HG03571 (cell line): Measurements from ENCODE around the gene C3orf85.
"Not testable (repeated sequence)": the region's sequence is repeated elsewhere in the genome, so short reads cannot be mapped to it uniquely, and the experiment has no call there.

Experiments
- ATAC-seq: cut with Tn5 transposase; IDR thresholded peaks from one replicate; pipeline ENCODE4 v1.9.1; 2021; ENCODE audit not compliant: unreplicated experiment

The C3orf85 gene, protein sequence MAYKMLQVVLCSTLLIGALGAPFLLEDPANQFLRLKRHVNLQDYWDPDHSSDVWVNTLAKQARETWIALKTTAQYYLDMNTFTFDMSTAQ

DNA sequence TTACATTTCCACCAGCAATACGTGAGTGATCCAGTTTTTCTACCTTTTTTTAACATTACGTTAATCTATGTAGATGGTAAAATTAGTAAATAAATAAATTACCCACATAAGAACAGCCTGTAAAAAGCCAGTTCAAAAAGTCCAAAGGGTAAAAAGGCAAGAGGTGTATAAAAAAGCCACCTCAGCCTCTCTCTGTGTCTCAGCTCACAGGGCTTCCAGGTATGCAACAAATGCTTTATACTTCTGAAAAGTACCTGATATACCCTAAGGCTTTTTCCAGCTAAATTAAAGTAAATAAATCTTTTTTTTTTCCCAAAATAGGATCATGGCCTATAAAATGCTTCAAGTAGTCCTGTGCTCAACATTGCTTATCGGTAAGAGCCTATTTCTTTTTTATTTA is at the start of gene C3orf85:
Gene C3orf85 (plus strand): TSS at position 197 of the 400 bp plus-strand sequence. CDS start 129 bp downstream, at position 326.
- ATAC-seq = no peak

DNA sequence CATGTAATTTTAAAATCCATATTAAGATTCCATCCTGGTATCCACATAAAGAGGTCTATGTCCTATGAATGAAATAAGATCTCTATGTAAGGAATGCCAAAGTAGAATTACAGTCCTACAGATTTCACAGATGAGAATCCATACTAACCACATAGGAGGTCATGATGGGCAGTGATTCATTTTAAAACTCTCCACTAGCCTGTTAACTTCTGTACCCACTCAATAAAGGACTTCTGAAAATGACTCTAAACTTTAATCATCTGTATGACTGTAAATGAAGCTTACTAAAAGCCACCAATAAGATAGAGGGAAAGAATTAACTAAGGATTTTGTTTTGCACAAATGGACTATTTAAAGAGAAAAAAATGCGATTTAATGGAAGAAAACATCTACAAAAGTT is 47.3 kb upstream of the C3orf85 start:
- no peak for ATAC-seq

DNA sequence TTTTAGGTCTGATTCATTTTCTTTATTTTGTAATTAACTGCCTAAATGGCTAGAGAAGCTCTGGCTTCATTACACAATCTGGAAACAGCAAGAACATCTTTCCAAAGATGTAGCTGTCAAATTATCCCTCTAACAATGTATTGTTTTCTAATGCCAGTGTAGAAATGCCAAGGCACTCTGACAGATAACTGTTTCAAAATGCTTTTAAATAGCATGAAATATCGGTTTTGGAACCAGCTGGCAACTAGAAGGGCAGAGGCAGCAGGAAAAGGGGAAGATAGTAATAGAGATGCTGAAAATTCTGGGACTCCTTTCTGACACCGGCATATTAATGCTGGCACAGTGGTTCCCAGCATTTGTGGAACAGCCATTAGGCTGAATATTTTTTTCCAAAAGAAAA is 44.7 kb upstream of the C3orf85 start:
- ATAC-seq = no peak

DNA sequence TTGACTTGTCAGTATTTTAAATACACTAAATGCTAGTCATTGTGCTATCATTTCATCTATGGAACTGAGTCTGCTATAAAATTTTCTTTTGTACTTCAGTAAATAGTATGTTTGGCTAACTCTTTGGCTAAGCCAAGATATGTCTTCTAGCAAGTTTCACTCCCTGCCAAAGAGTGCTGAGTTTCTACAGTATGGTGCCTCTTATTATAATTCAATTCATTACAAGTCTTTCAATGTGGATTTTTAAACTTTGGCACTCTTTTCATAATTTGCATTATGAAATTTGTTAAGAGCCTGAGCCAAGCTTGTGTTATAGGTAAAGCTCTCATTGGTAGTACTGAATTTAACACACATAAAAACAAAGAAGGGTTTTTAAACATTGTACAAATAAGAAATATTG is 43.0 kb upstream of the C3orf85 start:
- no peak for ATAC-seq

DNA sequence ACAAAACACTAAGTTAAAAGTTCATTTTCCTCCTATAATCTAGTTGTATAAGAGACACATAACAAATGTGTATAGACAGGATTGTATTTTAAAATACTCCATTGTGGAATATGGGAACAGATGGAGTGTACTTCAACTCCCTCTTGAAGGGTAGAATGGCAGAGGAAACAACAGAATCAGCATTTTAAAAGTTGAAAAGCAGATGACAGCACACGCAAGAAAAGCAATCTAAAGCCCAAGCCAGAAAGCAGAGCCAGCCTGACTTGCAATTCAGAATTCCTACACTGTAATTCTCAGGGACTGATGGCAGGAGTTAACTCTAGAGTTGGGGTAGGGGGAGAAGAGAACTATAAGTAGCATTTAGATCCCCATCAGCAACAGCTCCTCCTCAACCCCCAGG is 41.4 kb upstream of the C3orf85 start:
- ATAC-seq = no peak

DNA sequence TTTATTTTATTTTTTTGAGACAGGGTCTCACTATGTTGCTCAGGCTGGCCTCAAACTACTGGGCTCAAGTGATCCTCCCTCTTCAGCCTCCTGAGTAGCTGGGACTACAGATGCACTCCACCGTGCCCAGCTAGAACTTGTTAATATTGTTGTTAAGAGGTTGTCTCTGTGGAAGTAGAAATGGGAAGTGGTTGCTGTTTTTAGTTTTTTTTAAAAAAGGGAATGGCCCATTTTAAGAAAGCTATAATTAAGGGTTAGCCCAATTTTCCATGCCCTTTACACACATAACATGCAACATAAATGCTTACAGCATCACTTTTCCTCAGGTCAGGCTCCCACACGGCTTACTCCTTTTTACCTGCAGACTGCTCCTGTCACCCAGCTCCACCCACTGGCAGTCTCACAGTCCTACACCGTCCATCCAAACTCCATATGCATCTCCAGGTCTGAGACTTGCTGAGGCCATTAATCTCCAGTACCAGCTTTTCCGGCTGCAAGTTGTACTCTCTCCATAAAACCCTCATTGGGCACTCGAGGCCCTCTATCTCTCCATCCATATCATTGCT is 38.4 kb upstream of the C3orf85 start:
- no peak for ATAC-seq

DNA sequence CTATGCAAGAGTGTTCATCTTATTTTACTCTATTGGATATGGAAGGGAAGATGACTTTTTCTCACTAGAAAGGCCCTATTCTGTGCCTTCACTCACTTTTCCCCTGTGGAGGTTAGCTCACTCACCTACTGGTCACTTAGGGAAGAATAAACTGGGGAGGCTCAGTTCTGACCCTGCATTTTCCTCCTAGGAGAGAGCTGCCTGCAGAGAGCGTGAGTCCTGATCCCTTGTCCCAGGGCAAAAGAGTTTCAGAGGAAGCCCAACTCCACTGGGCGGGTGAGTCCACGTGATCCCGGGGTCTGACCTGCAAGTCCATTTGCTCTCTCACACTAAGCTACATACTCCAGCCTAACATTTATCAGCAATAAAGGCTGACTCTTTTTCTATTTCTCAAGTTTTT is 26.9 kb upstream of the C3orf85 start:
- ATAC-seq = no peak

DNA sequence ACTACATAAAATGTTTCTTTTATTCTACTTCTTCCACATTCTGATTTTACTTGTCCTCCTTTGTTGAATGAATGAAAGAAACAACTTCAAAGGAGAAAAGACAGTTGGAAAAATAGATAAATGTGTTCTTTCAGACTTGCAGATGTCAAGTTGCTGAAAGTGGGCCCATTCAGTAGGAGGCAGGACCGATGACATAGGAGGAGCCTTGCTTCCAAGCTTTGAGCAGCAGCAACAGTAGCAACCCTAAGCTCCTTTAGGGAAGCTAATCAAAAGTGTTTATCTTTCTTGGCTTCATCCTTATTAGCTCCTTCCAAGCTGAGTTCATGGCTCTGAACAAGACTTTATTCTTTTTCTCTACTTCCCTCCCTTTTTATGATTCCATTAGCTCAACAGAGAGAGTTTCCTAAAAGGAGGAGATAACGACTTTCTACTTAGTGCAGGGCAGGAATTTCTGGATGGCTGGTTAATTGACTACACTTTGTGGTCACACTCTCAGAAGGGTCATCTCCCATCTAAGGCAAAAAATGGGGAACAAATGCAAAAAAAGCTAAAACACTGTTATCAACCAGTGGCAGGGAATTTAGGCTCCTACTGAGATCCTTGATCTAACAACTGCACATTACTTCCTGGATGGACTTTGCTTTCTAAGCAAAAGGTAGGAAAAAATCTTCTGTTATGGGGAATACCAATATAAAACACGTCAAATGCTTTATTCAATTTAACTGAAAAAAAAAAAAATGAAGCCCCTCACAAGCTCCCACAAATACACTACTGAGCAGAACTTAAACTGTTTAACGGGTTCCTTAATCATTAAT is 23.4 kb upstream of the C3orf85 start:
- no peak for ATAC-seq

DNA sequence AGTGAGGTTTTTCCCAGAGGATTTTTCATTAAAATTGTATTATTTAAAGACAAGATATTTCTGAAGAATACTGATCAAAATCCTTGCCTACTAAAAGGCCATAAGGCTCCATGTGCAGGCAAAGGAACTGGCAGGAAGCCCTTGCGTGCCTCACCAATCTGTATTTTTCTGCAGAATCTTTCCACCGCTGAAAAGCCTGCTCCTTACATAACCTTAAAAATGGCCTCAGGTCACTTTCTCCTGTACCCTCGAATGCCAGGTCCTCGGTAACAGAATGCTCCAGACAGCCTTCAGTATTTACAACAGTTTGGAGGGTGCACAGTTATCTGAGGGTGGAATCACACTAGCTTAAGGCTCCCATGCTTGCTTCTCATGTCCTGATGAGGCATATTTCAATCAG is 21.8 kb upstream of the C3orf85 start:
- ATAC-seq = no peak

DNA sequence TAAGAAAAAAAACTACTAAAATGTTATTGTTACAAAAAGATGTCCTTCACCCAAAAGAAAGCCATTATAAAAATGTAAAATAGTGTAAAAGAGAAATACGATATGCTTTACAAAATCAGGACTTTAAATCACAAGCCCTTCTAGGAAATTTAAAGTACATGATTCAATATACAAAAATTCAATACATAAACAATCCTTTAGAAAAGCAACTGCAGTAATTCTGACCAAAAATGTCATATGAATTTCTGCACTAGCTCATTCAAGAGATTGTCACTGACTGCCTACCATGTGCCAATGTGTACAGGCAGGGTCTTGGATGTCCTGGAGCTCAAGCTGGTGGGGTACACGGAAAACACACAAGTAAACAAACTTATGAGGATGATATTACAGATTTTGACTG is 21.1 kb upstream of the C3orf85 start:
- ATAC-seq = no peak

DNA sequence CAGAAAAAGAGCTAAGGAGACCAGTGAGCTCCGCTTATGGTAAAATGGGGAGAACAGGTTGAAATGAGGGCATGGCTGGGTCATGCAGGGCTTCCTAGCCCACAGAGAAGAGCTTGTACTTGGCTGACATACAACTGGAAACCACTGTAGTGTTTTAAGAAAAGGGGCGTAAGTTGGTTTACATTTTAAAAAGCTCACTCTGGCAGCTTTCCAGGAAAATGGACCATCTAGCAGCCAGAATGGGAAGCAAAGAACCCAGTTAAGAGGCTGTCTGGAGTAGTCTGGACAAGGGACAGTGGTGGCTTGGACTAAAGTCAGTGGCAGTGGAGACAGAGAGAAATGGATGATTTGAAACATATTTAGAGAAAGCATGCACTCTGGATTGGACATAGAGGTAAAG is 20.5 kb upstream of the C3orf85 start:
- ATAC-seq = no peak

DNA sequence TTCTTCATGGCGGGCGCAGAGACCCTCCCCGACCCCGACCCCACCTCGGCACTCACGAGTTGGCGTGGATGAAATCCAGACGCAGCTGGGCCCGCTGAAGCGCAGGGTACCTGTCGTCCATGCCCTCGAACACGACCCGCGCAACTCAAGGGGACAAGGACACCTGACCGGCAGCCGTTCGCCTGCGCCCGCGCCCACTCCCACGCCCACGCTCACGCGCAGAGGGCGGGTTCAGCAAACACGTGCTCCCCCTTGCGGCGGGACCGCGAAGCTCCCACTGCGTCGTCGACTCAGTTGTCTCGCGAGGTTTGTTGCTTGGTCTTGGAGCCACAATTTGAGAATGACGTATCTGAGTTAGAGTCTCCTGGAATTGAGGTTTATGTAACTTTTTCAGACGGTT is 18.6 kb upstream of the C3orf85 start, which contains the start of gene MORC1:
Gene MORC1 (minus strand): TSS at position 196 of the 400 bp plus-strand sequence. CDS start 75 bp downstream, at position 121.
- ATAC-seq = no peak

DNA sequence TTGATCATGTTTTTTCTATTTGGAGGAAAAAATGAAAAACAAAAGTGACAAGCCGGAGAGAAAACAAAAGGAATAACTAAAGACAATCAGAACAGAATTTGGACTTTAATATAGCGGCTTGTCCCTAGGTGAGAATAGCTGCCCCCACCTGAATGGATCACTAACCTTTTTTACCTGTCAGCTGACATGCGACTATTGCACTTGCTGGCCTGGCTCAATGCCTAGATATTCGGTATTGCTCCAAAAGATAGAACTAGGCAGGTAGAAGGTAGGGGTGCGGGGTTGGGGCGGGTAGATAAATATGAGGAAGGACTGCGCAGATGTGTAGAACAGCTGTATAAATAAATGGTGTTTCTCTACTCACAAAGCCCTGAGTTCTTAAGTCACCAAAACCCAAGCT is 17.9 kb upstream of the C3orf85 start:
- ATAC-seq = no peak

DNA sequence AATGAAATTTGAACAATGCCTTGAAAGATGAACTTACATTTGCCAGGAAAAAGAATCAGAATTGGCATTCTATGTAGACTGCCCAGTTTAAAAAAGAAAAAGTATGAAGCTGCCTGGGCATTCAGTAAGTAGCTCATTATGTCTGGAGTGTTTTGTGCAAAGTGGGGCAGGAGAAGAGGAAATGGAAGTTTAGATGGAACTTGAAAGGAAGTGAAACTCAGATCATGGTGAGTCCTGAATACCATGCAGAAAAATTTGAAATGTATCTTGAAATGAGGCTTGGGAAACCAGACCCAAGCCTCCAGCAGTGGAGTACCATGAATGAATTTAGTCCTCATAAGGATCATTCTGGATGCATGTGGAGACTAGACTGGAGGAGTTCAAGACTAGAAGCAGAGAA is 13.8 kb upstream of the C3orf85 start:
- ATAC-seq = no peak

DNA sequence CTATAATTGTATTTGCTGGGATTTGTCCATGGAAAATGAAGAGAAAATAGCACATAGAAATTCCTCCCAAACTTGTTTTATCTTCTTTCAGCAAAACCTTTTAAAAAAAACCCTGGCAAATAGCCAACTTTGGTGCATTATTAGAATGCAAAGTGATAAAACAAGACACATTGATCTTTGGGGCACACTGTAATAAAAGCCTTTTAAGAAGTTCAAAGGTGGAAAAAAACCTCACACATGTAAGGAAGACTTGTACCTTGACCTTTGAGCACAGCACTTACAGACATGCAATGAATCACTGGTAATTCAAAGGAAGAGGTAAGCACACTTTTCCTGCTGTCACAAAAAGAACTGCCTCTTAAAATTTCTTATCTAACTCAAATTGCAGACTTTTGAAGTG is 10.6 kb upstream of the C3orf85 start:
- ATAC-seq = no peak

DNA sequence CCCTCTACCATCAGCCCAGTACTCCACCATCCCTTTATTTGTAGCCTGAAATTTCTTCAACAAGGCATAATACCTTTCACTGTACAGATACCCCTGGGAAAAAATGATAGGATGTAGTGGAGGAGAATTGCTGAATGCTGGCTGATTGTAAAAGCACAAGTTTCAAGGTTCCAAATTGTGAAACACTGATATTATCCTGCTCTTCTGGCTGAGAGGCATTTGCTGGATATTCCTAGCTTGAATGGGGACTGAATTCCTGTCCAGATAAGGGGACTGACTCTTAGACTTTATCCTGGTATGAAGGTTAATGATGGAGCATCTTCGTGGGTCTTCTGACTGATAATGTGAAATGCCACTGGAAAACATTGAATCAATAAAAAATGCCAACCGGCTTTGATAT is 9.0 kb upstream of the C3orf85 start:
- no peak for ATAC-seq

DNA sequence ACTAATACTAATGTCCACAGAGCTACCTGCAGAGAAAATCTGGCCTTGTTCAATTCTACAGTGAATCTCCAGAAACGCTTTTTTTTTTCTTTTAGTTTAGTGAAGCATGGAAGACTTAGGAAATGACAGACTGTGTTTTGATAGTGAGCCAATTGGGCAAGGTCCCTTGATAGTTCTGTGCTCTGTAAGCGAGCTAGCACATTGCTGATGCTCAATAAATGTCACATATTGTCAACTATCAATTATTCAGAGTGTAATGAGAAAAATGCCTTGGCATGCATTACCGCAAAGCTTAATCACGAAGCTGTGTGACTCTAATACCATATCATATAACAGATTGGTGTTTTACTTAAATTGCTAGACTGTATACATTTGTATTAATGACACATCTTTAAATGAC is 5.2 kb upstream of the C3orf85 start:
- ATAC-seq = no peak

DNA sequence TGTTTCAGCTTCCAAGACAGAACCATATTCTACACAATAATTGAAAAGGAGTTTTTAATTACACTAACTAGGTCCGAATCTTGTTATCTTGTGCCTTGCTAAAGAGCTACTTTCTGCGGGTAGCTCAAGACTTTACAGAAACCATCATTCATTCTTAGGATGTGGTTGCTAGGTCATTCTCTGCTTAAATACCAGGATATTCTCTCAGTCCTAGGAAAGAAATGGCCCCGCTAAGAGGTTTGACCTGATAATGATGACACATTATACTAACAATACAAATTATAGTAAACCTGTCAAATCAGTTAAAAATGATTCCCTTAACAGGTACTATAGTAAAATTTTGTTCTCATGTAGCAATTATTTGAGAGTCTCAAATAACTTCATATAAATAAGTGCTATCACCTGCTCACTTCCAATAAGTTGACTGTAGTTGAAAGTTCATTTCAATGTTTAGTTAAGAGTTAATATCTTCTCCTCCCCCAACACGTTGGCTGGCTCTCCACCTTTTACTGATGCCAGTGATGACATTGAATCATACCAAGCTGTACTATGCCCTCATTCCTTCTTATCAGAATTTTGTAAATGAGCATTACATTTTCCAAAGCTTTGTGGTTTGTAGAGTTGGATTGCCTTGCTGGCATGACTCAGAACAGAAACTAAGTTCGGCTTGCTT is 3.6 kb upstream of the C3orf85 start:
- no peak for ATAC-seq

DNA sequence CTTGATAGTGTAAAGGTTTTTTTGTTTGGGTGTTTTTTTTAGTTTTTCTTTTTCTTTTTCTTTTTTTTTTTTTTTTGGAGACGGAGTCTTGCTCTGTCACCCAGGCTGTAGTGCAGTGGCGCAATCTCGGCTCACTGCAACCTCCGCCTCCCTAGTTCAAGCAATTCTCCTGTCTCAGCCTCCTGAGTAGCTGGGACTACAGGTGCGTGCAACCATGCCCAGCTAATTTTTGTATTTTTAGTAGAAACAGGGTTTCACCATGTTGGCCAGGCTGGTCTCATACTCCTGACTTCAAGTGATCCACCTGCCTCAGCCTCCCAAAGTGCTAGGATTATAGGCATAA is 3.1 kb upstream of the C3orf85 start:
- not testable (repeated sequence) for ATAC-seq

DNA sequence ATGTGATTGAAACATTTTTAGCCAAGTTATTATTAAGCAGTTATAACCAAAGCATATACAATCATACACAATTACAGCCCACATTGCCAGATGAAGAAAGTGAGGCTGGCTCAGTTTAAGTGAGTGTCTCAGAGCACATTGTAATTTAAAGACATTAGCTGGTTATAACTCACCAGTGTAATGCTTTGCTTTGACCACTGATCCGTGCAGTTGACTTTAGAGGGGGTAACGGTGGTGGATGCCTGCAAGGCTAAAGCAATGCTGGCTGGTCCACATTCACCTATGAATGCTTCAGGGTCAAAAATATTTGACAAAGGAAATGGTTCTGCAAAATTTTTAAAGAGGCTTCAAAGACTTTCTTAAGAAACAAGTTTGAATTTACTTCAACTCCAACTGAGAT is 1.2 kb downstream of the C3orf85 start:
- ATAC-seq = no peak

DNA sequence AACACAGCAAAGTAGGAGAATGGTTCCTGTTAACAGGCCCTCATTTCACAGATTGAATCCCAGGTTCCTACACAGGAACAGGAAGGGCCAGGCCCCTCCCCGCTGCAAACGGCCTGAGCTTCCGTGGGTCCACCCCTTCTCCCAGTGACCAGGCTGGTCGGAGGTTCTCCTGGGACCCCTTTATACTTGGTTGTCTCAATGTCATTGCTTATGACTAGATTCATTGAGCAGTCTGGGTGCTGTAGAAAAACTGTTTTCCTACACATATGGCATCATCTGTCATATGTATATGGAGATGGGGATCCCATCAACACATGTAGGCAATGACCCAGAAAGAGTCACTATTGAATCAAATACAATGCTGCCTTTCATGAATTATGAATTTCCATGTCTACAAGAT is 3.8 kb downstream of the C3orf85 start:
- no peak for ATAC-seq

DNA sequence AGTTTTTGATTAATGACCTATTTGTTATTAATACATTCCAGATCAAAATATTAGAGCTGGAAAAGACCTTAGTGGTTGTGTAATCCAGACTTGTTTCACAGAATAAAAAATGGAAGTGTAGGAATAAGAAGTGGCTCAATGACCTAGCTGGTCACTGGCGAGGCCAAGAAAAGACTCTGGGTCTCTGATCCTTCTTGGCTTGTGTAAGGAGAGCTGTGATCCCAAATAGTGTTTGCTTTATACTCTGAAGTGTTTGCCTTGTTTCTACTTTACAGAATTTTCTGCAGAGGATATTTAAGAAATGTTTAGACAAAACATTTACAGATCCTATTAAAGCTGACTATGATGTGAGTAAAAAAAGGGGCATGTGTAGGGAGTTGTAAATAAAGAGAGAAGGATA is 7.1 kb downstream of the C3orf85 start:
- ATAC-seq = no peak
